Right lobe of liver (tissue), 4 donors: ENCODE results near the gene UBE3D.

ENCODE experiments used
- CTCF ChIP-seq, 4 donors: fragments of 200-600 bp in 3 of 4; fragments of 450-650 bp in 1 of 4; IDR thresholded peaks; one replicate each; pipeline versions ENCODE4 v1.5.1 to v1.8.0; 2016 to 2022; ENCODE audit warnings: antibody characterized with exemption in 4 of 4, mild to moderate bottlenecking in 2 of 4
- POLR2A ChIP-seq: fragments of 450-650 bp; IDR thresholded peaks from one replicate; pipeline ENCODE4 v1.6.1; 2017; ENCODE audit warnings: antibody characterized with exemption, mild to moderate bottlenecking
- donor health status: DM: no; HTN: no; CAD: no.
- donor health status: DM: no; HTN: no; CAD: no.
- donor health status: DM: no; HTN: yes; CAD: no.

DNA sequence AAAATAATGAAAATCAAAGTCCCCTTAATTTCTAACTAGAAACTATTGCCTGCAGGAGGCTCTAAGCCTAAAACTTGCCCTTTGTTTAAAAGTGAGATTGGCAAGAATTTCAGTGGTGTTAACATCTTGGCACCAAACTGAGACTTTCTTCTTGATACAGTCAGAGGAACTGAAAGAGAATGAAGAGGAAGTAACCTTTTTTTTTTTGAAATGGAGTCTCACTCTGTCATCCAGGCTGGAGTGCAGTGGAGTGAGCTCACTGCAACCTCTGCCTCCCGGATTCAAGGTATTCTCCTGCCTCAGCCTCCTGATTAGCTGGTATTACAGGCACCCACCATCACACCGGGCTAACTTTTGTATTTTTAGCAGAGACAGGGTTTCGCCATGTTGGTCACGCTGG lies 5.4 kb upstream of the UBE3D start:
- TF ChIP-seq CTCF (IDR thresholded peaks at IDR 0.05) (no peak), POLR2A (no peak)
